IMR-90 (cell line): ENCODE results near the gene GPR161. TPM values are rescaled to one million over a fixed set of nuclear protein-coding genes. Genes with fewer than 3 reads are reported as not detected.

Experiments
- ATAC-seq: fragments of 200-7000 bp; cut with Tn5 transposase; 2 replicates; pipeline ENCODE4 v1.9.1; 2020; ENCODE audit warnings: low read depth, mild to moderate bottlenecking, moderate library complexity
- BruUV-seq: library from RNA; stranded (reverse); fragments of 400-500 nt; replicated peaks from 2 replicates; lab custom pipeline; 2021; lab: Mats Ljungman, UMichigan
- CTCF ChIA-PET: fragments of 300-600 bp; formaldehyde crosslinking; extraction: SDS; loops from one replicate; lab custom pipeline; 2021; ENCODE audit warnings: antibody characterized with exemption; lab: Yijun Ruan, JAX
- POLR2A ChIA-PET: fragments of 300-600 bp; sonication (Branson Sonifier 250); formaldehyde crosslinking; loops from one replicate; lab custom pipeline; 2022; ENCODE audit warnings: antibody characterized with exemption; ENCODE audit not compliant: unreplicated experiment; lab: Charles Lee
- DNase-seq: peaks from one replicate; pipeline ENCODE4 v3.0.0; 2013
- H2AFZ ChIP-seq: replicated peaks from 2 replicates; pipeline ENCODE3; 2013; ENCODE audit warnings: low read length, mild to moderate bottlenecking; ENCODE audit not compliant: poor library complexity
- H2AK5ac ChIP-seq: 2 replicates; pipeline ENCODE4 v1.6.1; 2013; ENCODE audit warnings: low read depth, low read length, inconsistent platforms
- H2AK9ac ChIP-seq: replicated peaks from 2 replicates; pipeline ENCODE3; 2013; ENCODE audit warnings: mild to moderate bottlenecking, low read depth, low read length, moderate library complexity; ENCODE audit not compliant: poor library complexity
- H2BK120ac ChIP-seq: 2 replicates; pipeline ENCODE4 v1.6.1; 2013; ENCODE audit warnings: low read depth, low read length, inconsistent platforms
- H2BK15ac ChIP-seq: 3 replicates; pipeline ENCODE4 v1.6.1; 2013; ENCODE audit warnings: low read depth, low read length, inconsistent platforms
- H2BK20ac ChIP-seq: 2 replicates; pipeline ENCODE4 v1.6.1; 2013; ENCODE audit warnings: low read depth, mild to moderate bottlenecking, inconsistent platforms, low read length, moderate library complexity
- H2BK5ac ChIP-seq: 2 replicates; pipeline ENCODE4 v1.6.1; 2013; ENCODE audit warnings: mild to moderate bottlenecking, low read depth, low read length, inconsistent platforms; ENCODE audit not compliant: poor library complexity, severe bottlenecking
- H3K14ac ChIP-seq: replicated peaks from 2 replicates; pipeline ENCODE4 v1.6.1; 2013; ENCODE audit warnings: low read depth, low read length, inconsistent platforms
- H3K18ac ChIP-seq: 2 replicates; pipeline ENCODE4 v1.6.1; 2013; ENCODE audit warnings: low read depth, low read length, control low read depth
- H3K23ac ChIP-seq: 2 replicates; pipeline ENCODE4 v1.6.1; 2013; ENCODE audit warnings: low read depth, low read length, inconsistent platforms
- H3K27ac ChIP-seq: 2 replicates; pipeline ENCODE4 v1.5.1; 2013; ENCODE audit warnings: mild to moderate bottlenecking, control low read depth, low read length; ENCODE audit not compliant: insufficient read depth
- H3K27me3 ChIP-seq: 2 replicates; pipeline ENCODE4 v1.6.1; 2013; ENCODE audit warnings: low read length; ENCODE audit not compliant: control insufficient read depth, insufficient read depth
- H3K36me3 ChIP-seq: 2 replicates; pipeline ENCODE4 v1.6.1; 2013; ENCODE audit warnings: low read length, mixed read lengths; ENCODE audit not compliant: control insufficient read depth, insufficient read depth
- H3K4ac ChIP-seq: 2 replicates; pipeline ENCODE4 v1.6.1; 2013; ENCODE audit warnings: low read depth, low read length, inconsistent platforms
- H3K4me1 ChIP-seq: 2 replicates; pipeline ENCODE4 v1.6.1; 2013; ENCODE audit warnings: low read length, mixed read lengths; ENCODE audit not compliant: control insufficient read depth, insufficient read depth
- H3K4me2 ChIP-seq: 2 replicates; pipeline ENCODE4 v1.6.1; 2013; ENCODE audit warnings: low read depth, mild to moderate bottlenecking, control low read depth, low read length, moderate library complexity
- H3K4me3 ChIP-seq: 2 replicates; pipeline ENCODE4 v1.5.1; 2013; ENCODE audit warnings: low read depth, mild to moderate bottlenecking, control low read depth, low read length, moderate library complexity; ENCODE audit not compliant: insufficient read depth
- H3K56ac ChIP-seq: 2 replicates; pipeline ENCODE4 v1.6.1; 2013; ENCODE audit warnings: low read length, inconsistent platforms; ENCODE audit not compliant: insufficient read depth; ENCODE audit errors: extremely low read depth
- H3K79me1 ChIP-seq, 2 experiments: 2 replicates each; pipeline ENCODE4 v1.6.1; 2013; ENCODE audit warnings: low read length in 2 of 2, inconsistent platforms in 1 of 2, low read depth in 1 of 2
- H3K9ac ChIP-seq: 2 replicates; pipeline ENCODE4 v1.6.1; 2013; ENCODE audit warnings: low read depth, low read length, control low read depth
- H3K9me1 ChIP-seq: 2 replicates; pipeline ENCODE4 v1.6.1; 2013; ENCODE audit warnings: low read length, inconsistent platforms; ENCODE audit not compliant: insufficient read depth
- H3K9me3 ChIP-seq: 2 replicates; pipeline ENCODE4 v1.6.1; 2013; ENCODE audit warnings: low read length; ENCODE audit not compliant: control insufficient read depth, insufficient read depth
- H4K20me1 ChIP-seq: 2 replicates; pipeline ENCODE4 v1.6.1; 2013; ENCODE audit warnings: low read length, inconsistent platforms; ENCODE audit not compliant: insufficient read depth
- H4K5ac ChIP-seq: 2 replicates; pipeline ENCODE4 v1.6.1; 2013; ENCODE audit warnings: mild to moderate bottlenecking, low read depth, low read length, control low read depth
- H4K8ac ChIP-seq, 2 experiments: 2 replicates each; pipeline ENCODE4 v1.6.1; 2013; ENCODE audit warnings: low read depth in 2 of 2, low read length in 2 of 2, control low read depth in 1 of 2, inconsistent platforms in 1 of 2
- H4K91ac ChIP-seq: 2 replicates; pipeline ENCODE4 v1.6.1; 2013; ENCODE audit warnings: low read depth, low read length, inconsistent platforms; ENCODE audit not compliant: insufficient read depth
- BHLHE40 ChIP-seq: fragments of 150-350 bp; IDR thresholded peaks from 2 replicates; pipeline ENCODE4 v1.6.1; 2016; ENCODE audit warnings: mild to moderate bottlenecking, low read depth, low read length
- CHD1 ChIP-seq: IDR thresholded peaks from 2 replicates; pipeline ENCODE4 v1.6.1; 2012; ENCODE audit warnings: low read depth, low read length, improper control_type of control experiment
- FOS ChIP-seq: fragments of 150-350 bp; IDR thresholded peaks from 2 replicates; pipeline ENCODE4 v1.6.1; 2016; ENCODE audit warnings: low read depth, low read length
- MAFK ChIP-seq: IDR thresholded peaks from 2 replicates; pipeline ENCODE4 v1.6.1; 2012; ENCODE audit warnings: low read depth, low read length, improper control_type of control experiment
- MAZ ChIP-seq: IDR thresholded peaks from 2 replicates; pipeline ENCODE4 v1.6.1; 2012; ENCODE audit warnings: low read depth, mild to moderate bottlenecking, low read length, improper control_type of control experiment, moderate library complexity, borderline replicate concordance
- MXI1 ChIP-seq: IDR thresholded peaks from 2 replicates; pipeline ENCODE4 v1.6.1; 2012; ENCODE audit warnings: low read depth, mild to moderate bottlenecking, low read length, moderate library complexity, borderline replicate concordance
- NFE2L2 ChIP-seq: fragments of 150-350 bp; IDR thresholded peaks from 2 replicates; pipeline ENCODE4 v1.6.1; 2016; ENCODE audit warnings: low read depth, mild to moderate bottlenecking, low read length
- POLR2A ChIP-seq: IDR thresholded peaks from 2 replicates; pipeline ENCODE4 v1.6.1; 2012; ENCODE audit warnings: mild to moderate bottlenecking, low read depth, low read length
- RCOR1 ChIP-seq: IDR thresholded peaks from 2 replicates; pipeline ENCODE4 v1.6.1; 2012; ENCODE audit warnings: mild to moderate bottlenecking, low read length, improper control_type of control experiment; ENCODE audit not compliant: insufficient replicate concordance
- SMC3 ChIP-seq: fragments of 150-350 bp; IDR thresholded peaks from 2 replicates; pipeline ENCODE4 v1.6.1; 2016; ENCODE audit warnings: low read depth, mild to moderate bottlenecking, antibody characterized with exemption, low read length, moderate library complexity
- WGBS, 2 experiments: methylation state at CpG; one replicate each; pipeline versions ENCODE4 v1.1.5 to v1.1.7; 2013; ENCODE audit warnings: missing lambda C conversion rate in 2 of 2; ENCODE audit not compliant: insufficient read length in 1 of 2; ENCODE audit errors: extremely low coverage in 2 of 2; 5-methylcytosine and 5-hydroxymethylcytosine counted together
- dilution Hi-C: fragments of 300-500 bp; cut with HindIII; formaldehyde crosslinking; loops from one replicate; pipeline ENCODE4 v1.14.3; 2018; ENCODE audit warnings: low sequenced_read_pairs; ENCODE audit not compliant: unreplicated experiment
- in situ Hi-C: fragments of 300-500 bp; cut with MboI; formaldehyde crosslinking; loops from 3 replicates; pipeline ENCODE4 v1.14.3; 2019; ENCODE audit warnings: low sequenced_read_pairs, inconsistent platforms, mixed read lengths
- intact Hi-C: fragments of 100-400 bp; cut with micrococcal nuclease; formaldehyde crosslinking; loops from 2 replicates; pipeline ENCODE4 v1.10.0; 2022
- polyA plus RNA-seq, 3 experiments: library from polyadenylated mRNA; depleted of rRNA; stranded (reverse); fragments of >200 nt; gene quantifications; 2 replicates each; pipeline ENCODE4 v1.2.3, GENCODE V29; 2012; ENCODE audit warnings: low replicate concordance in 1 of 3
- total RNA-seq: library from RNA; depleted of rRNA; stranded (reverse); fragments of >200 nt; gene quantifications from 2 replicates; pipeline ENCODE4 v1.2.3, GENCODE V29; 2012
- TF ChIP-seq, protein P1 (sequence below): fragments of 150-350 bp; IDR thresholded peaks from 2 replicates; pipeline ENCODE4 v1.6.1; 2017; ENCODE audit warnings: mild to moderate bottlenecking, antibody characterized with exemption, low read length, low read depth
- TF ChIP-seq, protein P2 (sequence below): fragments of 150-350 bp; IDR thresholded peaks from 2 replicates; pipeline ENCODE4 v1.6.1; 2016; ENCODE audit warnings: low read depth, mild to moderate bottlenecking, low read length, moderate library complexity, borderline replicate concordance
- TF ChIP-seq, protein P3 (sequence below): conservative IDR thresholded peaks from 2 replicates; pipeline ENCODE4 v1.5.1; 2012; ENCODE audit warnings: mild to moderate bottlenecking, low read depth, low read length, improper control_type of control experiment

GPR161 gene
- total and polyA plus RNA-seq, 2 of the 4 experiments (the other 2 are of a cell fraction): 12.5 to 13.3 TPM

DNA sequence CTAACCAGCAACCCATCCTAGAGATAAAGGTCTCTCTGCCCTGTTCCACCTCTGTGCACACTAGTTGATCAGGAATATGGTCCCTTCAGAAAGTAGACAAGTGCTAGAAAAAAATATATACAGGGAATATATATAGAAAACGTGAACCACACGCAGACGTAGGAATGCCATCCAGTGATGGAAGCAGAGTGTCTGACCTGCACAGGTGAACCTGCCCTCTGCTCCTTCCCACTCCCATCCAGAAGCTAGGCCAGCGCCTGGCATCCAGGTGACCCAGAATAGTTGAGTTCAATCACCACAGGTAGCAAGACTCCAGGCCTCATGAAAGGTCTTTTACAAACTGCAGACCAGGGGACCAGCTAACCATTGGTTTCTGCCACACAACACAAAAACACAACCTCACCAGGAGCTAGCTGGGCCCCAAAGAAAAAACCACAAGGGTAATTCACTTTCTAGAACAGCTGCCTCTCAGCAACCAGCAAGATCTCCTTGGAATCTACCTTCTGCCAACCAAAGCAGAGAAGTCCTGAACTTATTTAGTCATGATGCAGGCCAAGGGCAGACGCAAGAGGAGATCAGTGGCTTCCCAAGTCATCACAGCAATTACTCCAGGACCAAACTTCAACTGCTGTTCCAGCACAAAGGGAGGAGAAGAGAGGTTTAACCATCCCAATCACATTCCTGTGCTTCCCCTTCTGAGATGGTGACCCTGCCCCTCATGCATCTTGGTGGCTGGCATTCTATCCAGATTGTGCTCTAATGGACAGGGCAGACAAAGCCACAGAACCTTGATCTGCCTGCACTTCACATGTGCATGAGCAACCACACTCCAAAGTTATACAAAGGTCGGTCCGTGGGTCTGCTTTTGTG, 53.0 kb downstream of the GPR161 start:
- BruUV-seq: no TSS peak
- Histone ChIP-seq H3K9me3 (no peaks in the 10 kb centered on the region), H3K56ac (no peak overlapping the region), H3K4me3 (no peak overlapping the region), H2BK20ac (no peak overlapping the region), H3K4me2 (no peak overlapping the region), H3K4ac (no peak overlapping the region; the same call in 1 of the 2 replicates), H2BK15ac (no peak overlapping the region), H2BK120ac (no peak overlapping the region), H3K14ac (no peak overlapping the region), H3K36me3 (peaks cover 18% of the 10 kb centered on the region), H3K27ac (no peak overlapping the region), H4K20me1 (peaks cover 19% of the 10 kb centered on the region; the same call in 1 of the 2 replicates), H3K9me1 (peaks cover 22% of the 10 kb centered on the region), H2AFZ (no peak overlapping the region), H3K4me1 (peaks cover 9% of the 10 kb centered on the region; the same call in 1 of the 2 replicates), H3K18ac (no peak overlapping the region), H3K79me1 (peaks cover 0 to 40% of the 10 kb centered on the region in 2 experiments; a peak in 2 of 4 replicates), H2AK5ac (no peak overlapping the region), H2AK9ac (peak overlapping the region; percentile 58), H4K91ac (no peak overlapping the region), H3K23ac (0 out of 2 replicates have a peak overlapping the region, but pooled peaks have one; percentile 37), H3K27me3 (no peaks in the 10 kb centered on the region), H3K9ac (no peak overlapping the region), H4K8ac (no peak overlapping the region), H4K5ac (no peak overlapping the region), H2BK5ac (no peak overlapping the region)
- dilution Hi-C loops: no loop called here
- intact Hi-C loops: loop anchor here (5.0 kb wide), 3 partner anchors 54 to 291 kb away; partner anchors contain the start of genes DCAF6, GPR161 and MPC2
- ChIA-PET POLR2A (no interaction called here), CTCF (interaction anchor here (0.7 to 3.5 kb wide), 6 partner anchors 9 to 149 kb away, joined by 3 to 12 read pairs (median 7); no protein-coding TSS in a partner anchor)
- no CpG with 5 or more reads among the region's 7 CpGs for WGBS, 2 experiments
- in situ Hi-C loops: loop anchor here (10.0 kb wide), 1 partner anchor 369 kb away; no protein-coding TSS in a partner anchor
- no peak for ATAC-seq
- DNase-seq: no peak
- TF ChIP-seq MAFK (no peak), FOS (no peak), BHLHE40 (no peak), NFE2L2 (no peak), CHD1 (no peak), SMC3 (no peak), RCOR1 (no peak), MXI1 (no peak), MAZ (no peak), POLR2A (no peak)
- TF ChIP-seq, protein P1, sequence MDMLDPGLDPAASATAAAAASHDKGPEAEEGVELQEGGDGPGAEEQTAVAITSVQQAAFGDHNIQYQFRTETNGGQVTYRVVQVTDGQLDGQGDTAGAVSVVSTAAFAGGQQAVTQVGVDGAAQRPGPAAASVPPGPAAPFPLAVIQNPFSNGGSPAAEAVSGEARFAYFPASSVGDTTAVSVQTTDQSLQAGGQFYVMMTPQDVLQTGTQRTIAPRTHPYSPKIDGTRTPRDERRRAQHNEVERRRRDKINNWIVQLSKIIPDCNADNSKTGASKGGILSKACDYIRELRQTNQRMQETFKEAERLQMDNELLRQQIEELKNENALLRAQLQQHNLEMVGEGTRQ: no peak
- TF ChIP-seq, protein P2, sequence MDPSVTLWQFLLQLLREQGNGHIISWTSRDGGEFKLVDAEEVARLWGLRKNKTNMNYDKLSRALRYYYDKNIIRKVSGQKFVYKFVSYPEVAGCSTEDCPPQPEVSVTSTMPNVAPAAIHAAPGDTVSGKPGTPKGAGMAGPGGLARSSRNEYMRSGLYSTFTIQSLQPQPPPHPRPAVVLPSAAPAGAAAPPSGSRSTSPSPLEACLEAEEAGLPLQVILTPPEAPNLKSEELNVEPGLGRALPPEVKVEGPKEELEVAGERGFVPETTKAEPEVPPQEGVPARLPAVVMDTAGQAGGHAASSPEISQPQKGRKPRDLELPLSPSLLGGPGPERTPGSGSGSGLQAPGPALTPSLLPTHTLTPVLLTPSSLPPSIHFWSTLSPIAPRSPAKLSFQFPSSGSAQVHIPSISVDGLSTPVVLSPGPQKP: no peak
- TF ChIP-seq, protein P3, sequence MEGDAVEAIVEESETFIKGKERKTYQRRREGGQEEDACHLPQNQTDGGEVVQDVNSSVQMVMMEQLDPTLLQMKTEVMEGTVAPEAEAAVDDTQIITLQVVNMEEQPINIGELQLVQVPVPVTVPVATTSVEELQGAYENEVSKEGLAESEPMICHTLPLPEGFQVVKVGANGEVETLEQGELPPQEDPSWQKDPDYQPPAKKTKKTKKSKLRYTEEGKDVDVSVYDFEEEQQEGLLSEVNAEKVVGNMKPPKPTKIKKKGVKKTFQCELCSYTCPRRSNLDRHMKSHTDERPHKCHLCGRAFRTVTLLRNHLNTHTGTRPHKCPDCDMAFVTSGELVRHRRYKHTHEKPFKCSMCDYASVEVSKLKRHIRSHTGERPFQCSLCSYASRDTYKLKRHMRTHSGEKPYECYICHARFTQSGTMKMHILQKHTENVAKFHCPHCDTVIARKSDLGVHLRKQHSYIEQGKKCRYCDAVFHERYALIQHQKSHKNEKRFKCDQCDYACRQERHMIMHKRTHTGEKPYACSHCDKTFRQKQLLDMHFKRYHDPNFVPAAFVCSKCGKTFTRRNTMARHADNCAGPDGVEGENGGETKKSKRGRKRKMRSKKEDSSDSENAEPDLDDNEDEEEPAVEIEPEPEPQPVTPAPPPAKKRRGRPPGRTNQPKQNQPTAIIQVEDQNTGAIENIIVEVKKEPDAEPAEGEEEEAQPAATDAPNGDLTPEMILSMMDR: no peak
